Tibial nerve (tissue), 4 donors: ENCODE measurements around the gene TXNL4A.

ENCODE experiments used
- EP300 ChIP-seq, 2 donors: sonication (generic); formaldehyde crosslinking; IDR thresholded peaks; one replicate each; pipeline ENCODE4 v1.6.1; 2017; ENCODE audit warnings: antibody characterized with exemption in 2 of 2, mild to moderate bottlenecking in 1 of 2
- POLR2A ChIP-seq, 2 donors: fragments of 450-650 bp; IDR thresholded peaks; one replicate each; pipeline ENCODE4 v1.6.1; 2017; ENCODE audit warnings: antibody characterized with exemption in 2 of 2, mild to moderate bottlenecking in 2 of 2, moderate library complexity in 2 of 2
- TF ChIP-seq, protein P1 (sequence below), 5 experiments: fragments of 200-600 bp in 3 of 5; fragments of 450-650 bp in 2 of 5; sonication (generic) in 3 of 5; IDR thresholded peaks; one replicate each; pipeline ENCODE4 v1.5.1; 2016 to 2019; ENCODE audit warnings: antibody characterized with exemption in 5 of 5, mild to moderate bottlenecking in 3 of 5, moderate library complexity in 2 of 5

DNA sequence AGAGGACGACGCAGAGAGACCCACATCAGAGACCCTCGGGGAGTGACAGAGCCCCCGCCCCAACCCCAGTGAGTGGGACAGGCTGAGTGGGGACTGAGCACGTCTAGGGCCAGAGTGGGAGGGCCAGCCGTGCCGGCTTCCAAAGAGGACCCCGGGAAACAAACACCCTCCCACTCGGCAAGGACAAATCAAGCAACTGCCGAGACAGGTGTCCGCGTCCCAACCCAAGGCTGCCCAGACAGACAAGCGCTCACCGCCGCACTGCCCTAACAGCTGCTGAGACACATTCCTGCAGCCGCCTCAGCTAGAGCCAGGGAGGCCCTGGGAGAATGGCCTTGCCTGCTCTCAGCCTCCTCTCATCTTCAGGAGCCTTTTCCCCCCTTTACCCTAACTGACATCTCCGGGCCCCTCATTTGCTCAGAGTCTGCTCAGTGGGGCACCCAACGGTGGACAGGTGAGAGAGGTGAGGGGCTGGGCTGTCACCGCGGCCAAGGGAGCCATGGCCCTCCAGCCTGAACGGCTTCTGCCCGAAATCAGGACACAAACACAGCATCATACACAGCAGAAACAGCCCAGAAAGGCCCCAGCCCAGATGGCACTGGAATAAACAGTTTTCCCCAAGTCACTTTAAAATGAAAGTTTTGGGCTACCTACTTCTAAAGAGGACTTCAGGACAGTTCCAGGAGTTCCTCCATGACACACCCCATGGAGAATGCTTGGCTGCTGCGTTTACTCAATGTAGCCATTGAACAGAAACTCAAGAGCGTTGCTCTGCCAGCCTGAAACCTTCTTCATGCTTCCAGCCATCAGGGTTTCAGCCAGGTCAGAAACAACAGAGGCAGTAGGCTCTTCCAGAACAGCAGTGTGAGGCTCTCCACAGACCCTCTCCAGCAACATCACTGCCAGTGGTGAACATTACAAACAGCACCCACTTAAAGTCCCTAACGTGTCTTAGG lies 60.5 kb downstream of the TXNL4A start:
- TF ChIP-seq, protein P1, sequence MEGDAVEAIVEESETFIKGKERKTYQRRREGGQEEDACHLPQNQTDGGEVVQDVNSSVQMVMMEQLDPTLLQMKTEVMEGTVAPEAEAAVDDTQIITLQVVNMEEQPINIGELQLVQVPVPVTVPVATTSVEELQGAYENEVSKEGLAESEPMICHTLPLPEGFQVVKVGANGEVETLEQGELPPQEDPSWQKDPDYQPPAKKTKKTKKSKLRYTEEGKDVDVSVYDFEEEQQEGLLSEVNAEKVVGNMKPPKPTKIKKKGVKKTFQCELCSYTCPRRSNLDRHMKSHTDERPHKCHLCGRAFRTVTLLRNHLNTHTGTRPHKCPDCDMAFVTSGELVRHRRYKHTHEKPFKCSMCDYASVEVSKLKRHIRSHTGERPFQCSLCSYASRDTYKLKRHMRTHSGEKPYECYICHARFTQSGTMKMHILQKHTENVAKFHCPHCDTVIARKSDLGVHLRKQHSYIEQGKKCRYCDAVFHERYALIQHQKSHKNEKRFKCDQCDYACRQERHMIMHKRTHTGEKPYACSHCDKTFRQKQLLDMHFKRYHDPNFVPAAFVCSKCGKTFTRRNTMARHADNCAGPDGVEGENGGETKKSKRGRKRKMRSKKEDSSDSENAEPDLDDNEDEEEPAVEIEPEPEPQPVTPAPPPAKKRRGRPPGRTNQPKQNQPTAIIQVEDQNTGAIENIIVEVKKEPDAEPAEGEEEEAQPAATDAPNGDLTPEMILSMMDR (IDR thresholded peaks at IDR 0.05) = no peak
- TF ChIP-seq POLR2A (IDR thresholded peaks at IDR 0.05) (no peak), EP300 (IDR thresholded peaks at IDR 0.05) (no peak)
